B cell (primary cell): ENCODE data around the gene METAP2. TPM values are rescaled to one million over a fixed set of nuclear protein-coding genes. Genes with fewer than 3 reads are reported as not detected.

Experiments used
- ATAC-seq: fragments of 200-7000 bp; cut with Tn5 transposase; one replicate; pipeline ENCODE4 v1.10.0; 2021; ENCODE audit warnings: low read depth, mild to moderate bottlenecking, moderate number of reproducible peaks, moderate library complexity
- CTCF ChIA-PET: fragments of 350-600 bp; sonication (Branson Sonifier 250); formaldehyde crosslinking; loops from one replicate; lab custom pipeline; 2021; ENCODE audit warnings: antibody characterized with exemption, inconsistent platforms; lab: Charles Lee
- POLR2A ChIA-PET: fragments of 350-600 bp; sonication (Branson Sonifier 250); formaldehyde crosslinking; loops from one replicate; lab custom pipeline; 2021; ENCODE audit warnings: antibody characterized with exemption; lab: Charles Lee
- DNase-seq: peaks from one replicate; pipeline ENCODE4 v3.0.0; 2013
- H2AFZ ChIP-seq: 2 replicates; pipeline ENCODE4 v1.6.1; 2012; ENCODE audit warnings: mild to moderate bottlenecking, low read depth, low read length; ENCODE audit not compliant: insufficient read depth, poor library complexity, severe bottlenecking
- H3K27ac ChIP-seq, 2 donors: 1 replicate in 1 of 2; 2 replicates in 1 of 2; pipeline ENCODE4 v1.5.1; 2012 to 2013; ENCODE audit warnings: low read length in 2 of 2, mild to moderate bottlenecking in 2 of 2, moderate library complexity in 1 of 2
- H3K27me3 ChIP-seq, 4 experiments: fragments of 200-600 bp in 1 of 4; sonication (generic) in 1 of 4; replicated peaks in 1 of 4; 1 replicate in 2 of 4; 2 replicates in 2 of 4; pipeline versions ENCODE4 v1.6.1 to v1.7.0; 2013 to 2016; ENCODE audit warnings: low read length in 3 of 4, mild to moderate bottlenecking in 2 of 4, mixed read lengths in 1 of 4, moderate library complexity in 1 of 4; ENCODE audit not compliant: insufficient read depth in 4 of 4, control insufficient read depth in 3 of 4; ENCODE audit errors: control extremely low read depth in 1 of 4
- H3K36me3 ChIP-seq, 2 experiments: replicated peaks in 1 of 2; 1 replicate in 1 of 2; 2 replicates in 1 of 2; pipeline versions ENCODE4 v1.6.1 to v1.7.1; 2013; ENCODE audit warnings: low read length in 1 of 2; ENCODE audit not compliant: insufficient read depth in 2 of 2, control insufficient read depth in 1 of 2; ENCODE audit errors: control extremely low read depth in 1 of 2, extremely low read depth in 1 of 2
- H3K4me1 ChIP-seq, 2 donors: fragments of 200-600 bp in 1 of 2; sonication (generic) in 1 of 2; 1 replicate in 1 of 2; 2 replicates in 1 of 2; pipeline versions ENCODE4 v1.5.1 to v1.6.1; 2013 to 2017; ENCODE audit warnings: low read length in 2 of 2; ENCODE audit not compliant: control insufficient read depth in 2 of 2, insufficient read depth in 2 of 2
- H3K4me2 ChIP-seq: replicated peaks from 2 replicates; pipeline ENCODE3; 2012; ENCODE audit warnings: mild to moderate bottlenecking, low read depth, low read length; ENCODE audit not compliant: poor library complexity, severe bottlenecking
- H3K4me3 ChIP-seq, 5 experiments: fragments of 200-600 bp in 1 of 5; sonication (generic) in 1 of 5; 1 replicate in 3 of 5; 2 replicates in 2 of 5; pipeline versions ENCODE4 v1.5.1 to v1.7.0; 2011 to 2016; ENCODE audit warnings: low read length in 4 of 5, mild to moderate bottlenecking in 4 of 5, low read depth in 2 of 5, control low read depth in 1 of 5, moderate library complexity in 1 of 5; ENCODE audit not compliant: insufficient read depth in 1 of 5; ENCODE audit errors: control extremely low read depth in 1 of 5, extremely low read depth in 1 of 5
- H3K79me2 ChIP-seq: fragments of 200-600 bp; sonication (generic); one replicate; pipeline ENCODE4 v1.6.0; 2016; ENCODE audit warnings: low read length; ENCODE audit not compliant: control insufficient read depth, insufficient read depth
- H3K9ac ChIP-seq: fragments of 200-600 bp; sonication (generic); 2 replicates; pipeline ENCODE4 v1.6.1; 2017; ENCODE audit warnings: mild to moderate bottlenecking, low read length, moderate library complexity
- H3K9me3 ChIP-seq, 3 donors: one replicate each; pipeline versions ENCODE4 v1.6.1 to v1.7.1; 2013; ENCODE audit warnings: low read length in 2 of 3; ENCODE audit not compliant: control insufficient read depth in 2 of 3, insufficient read depth in 1 of 3; ENCODE audit errors: control extremely low read depth in 1 of 3
- H4K20me1 ChIP-seq: 2 replicates; pipeline ENCODE4 v1.6.0; 2012; ENCODE audit warnings: mild to moderate bottlenecking, low read length; ENCODE audit not compliant: insufficient read depth, control insufficient read depth, poor library complexity, severe bottlenecking
- H3K27ac Mint-ChIP-seq: one replicate; pipeline ENCODE4 v1.8.0; 2021; ENCODE audit warnings: mixed read lengths
- H3K27me3 Mint-ChIP-seq: one replicate; pipeline ENCODE4 v1.8.0; 2021; ENCODE audit warnings: mixed read lengths
- H3K4me1 Mint-ChIP-seq: one replicate; pipeline ENCODE4 v1.8.0; 2021; ENCODE audit warnings: mixed read lengths
- H3K4me3 Mint-ChIP-seq: one replicate; pipeline ENCODE4 v1.8.0; 2021; ENCODE audit warnings: mixed read lengths
- H3K9me3 Mint-ChIP-seq: one replicate; pipeline ENCODE4 v1.8.0; 2022; ENCODE audit warnings: mixed read lengths; ENCODE audit not compliant: insufficient read depth
- EZH2 ChIP-seq: IDR thresholded peaks from 2 replicates; pipeline ENCODE4 v1.6.1; 2012; ENCODE audit warnings: borderline replicate concordance, low read depth, mild to moderate bottlenecking, moderate library complexity, low read length; ENCODE audit not compliant: insufficient read depth, poor library complexity, severe bottlenecking
- WGBS: methylation state at CpG from one replicate; pipeline ENCODE4 v1.1.5; 2013; ENCODE audit warnings: missing lambda C conversion rate; ENCODE audit not compliant: insufficient coverage; 5-methylcytosine and 5-hydroxymethylcytosine counted together
- intact Hi-C: fragments of 100-400 bp; cut with micrococcal nuclease; formaldehyde crosslinking; loops from one replicate; pipeline ENCODE4 v1.10.0; 2022
- polyA plus RNA-seq: library from polyadenylated mRNA; depleted of rRNA; stranded (reverse); fragments of >200 nt; gene quantifications from 2 replicates; pipeline ENCODE4 v1.2.3, GENCODE V29; 2012
- total RNA-seq, 2 donors: library from RNA; stranded (reverse); fragments of 120-200 nt in 1 of 2; gene quantifications; 1 replicate in 1 of 2; 2 replicates in 1 of 2; pipeline versions ENCODE4 v1.2.3 to v1.2.4, GENCODE V29; 2013 to 2022
- TF ChIP-seq, protein P1 (sequence below): fragments of 200-600 bp; IDR thresholded peaks from one replicate; pipeline ENCODE4 v1.8.0; 2022; ENCODE audit warnings: antibody characterized with exemption, mild to moderate bottlenecking

Gene METAP2
- total and polyA plus RNA-seq, 2 donors (not counting 1 experiment from before 2014, with no cell fraction given), result 15.3 to 49.9 TPM

GRCh38 chr12:95520816-95521215 is 46.9 kb downstream of the METAP2 start:
- Mint-ChIP-seq H3K27ac (no peak overlapping the region), H3K27me3 (no peaks in the 10 kb centered on the region), H3K4me1 (peaks cover 6% of the 10 kb centered on the region), H3K9me3 (no peaks in the 10 kb centered on the region), H3K4me3 (no peak overlapping the region)
- intact Hi-C loops, result no loop called here
- no peak for ATAC-seq
- ChIA-PET CTCF (interaction anchor here (1.0 kb wide), 1 partner anchor 404 kb away, joined by 3 read pairs; no protein-coding TSS in a partner anchor), POLR2A (no interaction called here)
- Histone ChIP-seq H3K4me2 (no peak overlapping the region), H3K4me3 (no peak overlapping the region), H3K27ac (no peak overlapping the region), H4K20me1 (no peaks in the 10 kb centered on the region), H3K79me2 (no peaks in the 10 kb centered on the region), H3K9me3 (no peaks in the 10 kb centered on the region), H3K4me1 (peaks cover 0 to 2% of the 10 kb centered on the region in 2 donors), H3K36me3 (no peaks in the 10 kb centered on the region), H3K9ac (no peak overlapping the region), H2AFZ (no peak overlapping the region), H3K27me3 (no peaks in the 10 kb centered on the region)
- TF ChIP-seq, protein P1, sequence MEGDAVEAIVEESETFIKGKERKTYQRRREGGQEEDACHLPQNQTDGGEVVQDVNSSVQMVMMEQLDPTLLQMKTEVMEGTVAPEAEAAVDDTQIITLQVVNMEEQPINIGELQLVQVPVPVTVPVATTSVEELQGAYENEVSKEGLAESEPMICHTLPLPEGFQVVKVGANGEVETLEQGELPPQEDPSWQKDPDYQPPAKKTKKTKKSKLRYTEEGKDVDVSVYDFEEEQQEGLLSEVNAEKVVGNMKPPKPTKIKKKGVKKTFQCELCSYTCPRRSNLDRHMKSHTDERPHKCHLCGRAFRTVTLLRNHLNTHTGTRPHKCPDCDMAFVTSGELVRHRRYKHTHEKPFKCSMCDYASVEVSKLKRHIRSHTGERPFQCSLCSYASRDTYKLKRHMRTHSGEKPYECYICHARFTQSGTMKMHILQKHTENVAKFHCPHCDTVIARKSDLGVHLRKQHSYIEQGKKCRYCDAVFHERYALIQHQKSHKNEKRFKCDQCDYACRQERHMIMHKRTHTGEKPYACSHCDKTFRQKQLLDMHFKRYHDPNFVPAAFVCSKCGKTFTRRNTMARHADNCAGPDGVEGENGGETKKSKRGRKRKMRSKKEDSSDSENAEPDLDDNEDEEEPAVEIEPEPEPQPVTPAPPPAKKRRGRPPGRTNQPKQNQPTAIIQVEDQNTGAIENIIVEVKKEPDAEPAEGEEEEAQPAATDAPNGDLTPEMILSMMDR, result no peak
- TF ChIP-seq EZH2, result no peak
- WGBS, result 100% methylated on average over 2 of the region's 6 CpGs
- no peak for DNase-seq

- TF ChIP-seq, protein P1, result no peak
- no peak for TF ChIP-seq EZH2
- 93% methylated on average over 3 of the region's 8 CpGs for WGBS
- intact Hi-C loops, result no loop called here
- POLR2A ChIA-PET, result no interaction called here
- Histone ChIP-seq H3K4me1 (peaks cover 0 to 2% of the 10 kb centered on the region in 2 donors), H3K9ac (no peak overlapping the region), H3K9me3 (no peaks in the 10 kb centered on the region), H3K4me3 (no peak overlapping the region), H3K27me3 (no peaks in the 10 kb centered on the region), H3K4me2 (no peak overlapping the region), H3K27ac (no peak overlapping the region), H3K79me2 (no peaks in the 10 kb centered on the region), H3K36me3 (no peaks in the 10 kb centered on the region), H2AFZ (no peak overlapping the region), H4K20me1 (no peaks in the 10 kb centered on the region)
- DNase-seq, result no peak
- Mint-ChIP-seq H3K9me3 (no peaks in the 10 kb centered on the region), H3K27me3 (no peaks in the 10 kb centered on the region), H3K27ac (no peak overlapping the region), H3K4me3 (no peak overlapping the region), H3K4me1 (peaks cover 6% of the 10 kb centered on the region)
- ATAC-seq, result no peak
- CTCF ChIA-PET, result interaction anchor here (1.0 to 2.2 kb wide), 2 partner anchors 12 to 405 kb away, joined by 3 to 6 read pairs; no protein-coding TSS in a partner anchor
Measured at GRCh38 chr12:95522692-95523091, 48.7 kb downstream of the METAP2 start.
